GM12872 (cell line): ENCODE measurements around the gene IQCE.
A peak's percentile ranks its signal among the peaks of the same experiment; 100 is the strongest.

Experiments used
- TF ChIP-seq, protein P1 (sequence below): IDR thresholded peaks from 3 replicates; pipeline ENCODE4 v1.5.1; 2011; ENCODE audit warnings: low read depth, mild to moderate bottlenecking, low read length, moderate library complexity; ENCODE audit not compliant: insufficient read depth

IQCE gene

DNA sequence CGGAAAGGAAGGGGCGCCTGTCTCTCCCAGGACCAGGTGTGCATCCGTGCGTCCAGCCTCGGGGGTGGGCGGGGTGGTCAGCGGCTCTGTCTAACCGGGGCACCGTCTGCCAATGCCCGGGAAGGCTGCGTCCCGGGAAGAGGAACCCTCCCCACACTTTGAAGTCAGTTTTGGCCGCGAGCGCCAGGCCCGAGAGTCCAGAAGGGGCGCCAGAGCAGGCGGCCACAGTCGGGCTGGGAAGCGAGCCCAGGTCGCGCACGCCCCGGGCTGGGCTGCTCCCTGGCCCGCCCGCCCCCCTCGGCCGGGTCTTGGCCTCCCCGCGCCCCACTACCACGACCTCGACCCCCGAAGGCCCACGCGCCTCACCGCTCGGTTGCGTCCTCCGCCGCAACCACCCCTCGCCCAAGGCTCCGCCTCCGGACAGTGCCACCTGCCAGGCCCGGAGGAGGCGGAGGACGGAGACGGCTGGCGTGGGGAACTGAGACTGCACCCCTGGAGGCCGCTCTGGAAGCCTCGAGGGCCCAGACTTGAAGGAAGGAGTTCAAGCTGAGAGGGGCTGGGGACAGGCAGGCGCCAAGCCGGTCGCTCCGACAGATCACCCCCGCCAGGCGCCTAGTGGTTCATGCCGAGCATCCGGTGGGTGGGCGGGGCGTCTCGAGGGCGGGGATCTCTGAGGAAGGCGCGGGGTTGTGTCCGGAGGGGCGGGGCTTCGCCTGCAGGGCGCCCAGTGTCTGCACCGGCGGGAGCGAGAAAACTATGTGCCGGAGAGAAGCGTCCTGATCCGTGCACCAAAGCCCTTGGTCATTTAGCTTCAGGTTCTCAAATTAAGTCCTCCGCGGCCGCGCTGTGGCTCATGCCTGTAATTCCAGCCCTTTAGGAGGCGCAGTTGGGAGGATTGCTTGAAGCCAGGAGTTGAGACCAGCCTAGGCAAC is 3.4 kb upstream of the IQCE start, which contains the start of gene BRAT1:
Gene BRAT1 (minus strand): TSS at position 404 of the 932 bp plus-strand sequence. CDS start 1,093 bp downstream, outside the sequence.
- TF ChIP-seq, protein P1, sequence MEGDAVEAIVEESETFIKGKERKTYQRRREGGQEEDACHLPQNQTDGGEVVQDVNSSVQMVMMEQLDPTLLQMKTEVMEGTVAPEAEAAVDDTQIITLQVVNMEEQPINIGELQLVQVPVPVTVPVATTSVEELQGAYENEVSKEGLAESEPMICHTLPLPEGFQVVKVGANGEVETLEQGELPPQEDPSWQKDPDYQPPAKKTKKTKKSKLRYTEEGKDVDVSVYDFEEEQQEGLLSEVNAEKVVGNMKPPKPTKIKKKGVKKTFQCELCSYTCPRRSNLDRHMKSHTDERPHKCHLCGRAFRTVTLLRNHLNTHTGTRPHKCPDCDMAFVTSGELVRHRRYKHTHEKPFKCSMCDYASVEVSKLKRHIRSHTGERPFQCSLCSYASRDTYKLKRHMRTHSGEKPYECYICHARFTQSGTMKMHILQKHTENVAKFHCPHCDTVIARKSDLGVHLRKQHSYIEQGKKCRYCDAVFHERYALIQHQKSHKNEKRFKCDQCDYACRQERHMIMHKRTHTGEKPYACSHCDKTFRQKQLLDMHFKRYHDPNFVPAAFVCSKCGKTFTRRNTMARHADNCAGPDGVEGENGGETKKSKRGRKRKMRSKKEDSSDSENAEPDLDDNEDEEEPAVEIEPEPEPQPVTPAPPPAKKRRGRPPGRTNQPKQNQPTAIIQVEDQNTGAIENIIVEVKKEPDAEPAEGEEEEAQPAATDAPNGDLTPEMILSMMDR = peak; percentile 49

DNA sequence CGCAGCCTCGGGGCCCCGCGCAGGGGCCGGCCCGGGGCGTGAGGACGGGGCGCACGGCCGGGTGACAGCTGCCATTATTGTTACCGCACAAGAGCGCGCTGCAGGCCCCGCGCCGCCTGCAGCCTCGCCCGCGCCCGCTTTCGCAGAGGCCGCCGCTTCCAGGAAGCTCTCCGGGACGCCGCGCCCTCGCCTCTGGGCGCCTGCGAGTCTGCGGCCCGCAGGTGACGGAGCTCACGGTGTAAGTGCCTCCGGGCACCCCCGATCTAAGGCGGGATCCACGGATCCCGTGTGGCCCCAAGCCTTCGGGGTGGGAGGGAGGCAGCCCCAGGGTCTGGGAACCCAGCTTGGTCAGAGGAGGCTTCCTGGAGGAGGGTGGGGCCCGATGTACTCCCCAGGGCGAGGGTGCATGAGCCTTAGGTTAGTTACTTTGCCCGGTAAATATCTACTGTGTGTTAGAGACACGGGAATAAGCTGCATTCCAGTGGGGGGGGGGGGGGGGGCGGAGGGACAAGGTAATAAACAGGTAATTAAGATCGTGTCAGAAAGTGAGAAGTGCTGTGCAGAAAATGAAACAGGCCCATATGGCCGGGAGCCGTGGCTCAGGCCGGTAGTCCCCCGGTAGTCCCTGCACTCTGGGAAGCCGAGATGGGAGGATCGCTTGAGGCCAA is 638 bp downstream of the IQCE start:
- TF ChIP-seq, protein P1 = no peak

DNA sequence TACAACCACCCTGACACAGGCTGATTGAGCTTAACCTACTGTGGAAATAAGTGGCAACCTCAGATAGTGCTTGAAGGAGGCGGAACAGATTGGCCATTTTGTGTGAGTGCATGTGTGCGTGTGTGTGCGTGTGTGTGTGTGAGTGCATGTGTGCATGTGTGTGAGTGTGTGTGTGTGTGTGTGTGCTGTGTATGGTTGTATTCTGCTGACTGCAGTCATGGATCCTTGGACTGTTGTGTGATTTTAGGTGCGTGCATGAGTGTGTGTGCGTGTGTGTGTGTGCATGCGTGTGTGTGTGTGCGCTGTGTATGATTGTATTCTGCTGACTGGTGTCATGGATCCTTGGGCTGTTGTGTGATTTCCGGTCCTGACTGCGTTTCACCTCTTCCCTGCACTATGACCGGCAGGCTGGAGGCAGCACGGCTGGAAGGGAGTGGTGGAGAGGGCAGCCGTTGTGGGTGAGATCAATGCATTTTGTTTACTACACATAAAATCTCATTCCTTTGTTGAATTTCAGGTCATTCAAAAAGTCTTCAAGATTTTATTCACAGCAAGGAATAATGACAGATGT is 6.3 kb downstream of the IQCE start:
- TF ChIP-seq, protein P1 = no peak

DNA sequence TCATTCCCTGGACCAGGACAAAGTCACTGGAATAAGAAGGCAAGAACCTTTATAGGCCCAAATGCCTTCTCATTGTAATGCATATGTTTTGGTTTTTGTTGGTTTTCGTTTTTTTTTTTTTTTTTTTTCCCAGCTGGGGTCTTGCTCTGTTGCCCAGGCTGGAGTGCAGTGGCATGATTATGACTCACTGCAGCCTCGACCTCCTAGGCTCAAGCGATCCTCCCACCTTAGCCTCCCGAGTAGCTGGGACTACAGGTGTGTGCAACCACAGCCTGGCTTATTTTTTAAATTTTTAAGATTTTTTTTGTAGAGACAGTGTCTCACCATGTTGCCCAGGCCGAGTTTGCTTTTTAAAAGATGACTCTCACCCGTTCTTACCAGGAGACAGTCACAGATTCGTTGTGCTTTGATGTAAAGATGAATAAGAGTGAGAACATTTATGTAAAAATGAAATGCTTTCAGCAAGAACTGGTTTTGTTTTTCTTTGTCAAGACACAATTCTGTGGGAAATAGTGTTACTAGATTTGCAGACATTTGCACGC is 7.6 kb downstream of the IQCE start:
- TF ChIP-seq, protein P1 = no peak

DNA sequence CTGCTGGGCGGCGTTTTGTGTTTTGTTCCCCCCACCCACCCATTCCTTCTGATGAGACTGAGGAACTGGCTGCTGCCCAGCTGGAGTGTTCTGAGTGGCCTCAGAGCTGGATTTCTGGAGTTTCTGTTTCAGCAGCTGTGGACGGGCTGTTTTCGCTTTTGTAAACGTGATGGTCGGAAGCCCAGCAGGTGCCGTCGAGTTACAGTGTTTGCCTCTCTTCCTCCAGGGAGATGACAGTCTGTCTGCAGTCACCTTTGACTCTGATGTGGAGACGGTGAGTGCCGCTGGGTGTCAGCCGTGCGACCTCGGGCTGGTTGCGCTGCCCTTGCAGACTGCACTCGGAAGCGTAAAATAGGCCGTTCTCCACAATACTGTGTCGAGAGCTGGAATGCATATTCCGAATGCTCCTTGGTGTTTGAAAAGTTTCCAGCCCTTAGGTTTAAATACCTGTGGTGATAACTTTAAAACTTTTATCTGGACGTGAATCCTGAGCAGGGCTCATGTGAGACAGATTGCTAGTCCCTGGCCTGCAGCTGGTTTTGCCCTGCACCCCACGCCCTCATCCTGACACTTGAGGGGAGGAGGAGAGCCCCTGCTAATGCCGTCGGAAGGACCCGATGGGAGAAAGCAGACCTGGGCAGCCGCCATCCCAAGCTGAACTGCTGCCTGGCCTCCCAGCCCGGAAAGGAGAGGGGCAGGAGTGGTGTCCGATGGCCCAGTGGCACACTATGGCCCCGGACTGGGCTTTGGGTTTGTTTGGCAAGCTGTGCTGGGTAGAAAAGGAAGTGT is 8.3 kb downstream of the IQCE start:
- TF ChIP-seq, protein P1 = peak; percentile 57

DNA sequence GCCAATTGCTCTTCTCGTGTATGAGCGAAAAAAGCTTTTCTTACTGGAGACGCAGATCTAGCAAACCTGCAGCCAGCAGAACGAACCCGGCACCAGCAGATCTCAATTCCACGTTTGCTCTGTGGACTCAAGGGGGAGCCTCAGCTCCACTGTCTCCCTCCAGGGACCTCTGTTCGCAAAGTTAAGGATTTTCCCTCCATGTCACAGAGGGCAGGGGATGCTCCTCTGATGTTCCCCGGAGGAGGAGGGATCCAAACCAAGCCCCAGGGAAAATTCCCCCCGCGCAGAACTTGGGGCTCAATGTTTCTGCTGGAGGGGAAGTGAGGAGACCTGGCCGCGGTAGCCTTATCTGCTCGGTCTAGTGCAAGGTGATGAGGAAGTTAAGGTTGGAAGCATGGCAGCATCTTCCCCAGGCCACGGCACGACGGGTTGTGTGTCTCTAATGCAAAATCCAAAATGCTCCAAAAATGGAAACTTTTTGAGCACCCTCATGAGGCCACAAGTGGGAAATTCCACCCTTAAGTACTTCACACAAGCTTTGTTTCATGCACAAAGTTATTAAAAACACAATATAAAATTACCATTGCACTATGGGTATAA is 9.0 kb downstream of the IQCE start:
- TF ChIP-seq, protein P1 = peak; percentile 50
